GM19351 (cell line): ENCODE results near the gene CHP2.

ENCODE experiments used
- ATAC-seq: cut with Tn5 transposase; IDR thresholded peaks from one replicate; pipeline ENCODE4 v1.9.1; 2021; ENCODE audit warnings: mild to moderate bottlenecking, moderate library complexity; ENCODE audit not compliant: unreplicated experiment

CHP2 gene

DNA sequence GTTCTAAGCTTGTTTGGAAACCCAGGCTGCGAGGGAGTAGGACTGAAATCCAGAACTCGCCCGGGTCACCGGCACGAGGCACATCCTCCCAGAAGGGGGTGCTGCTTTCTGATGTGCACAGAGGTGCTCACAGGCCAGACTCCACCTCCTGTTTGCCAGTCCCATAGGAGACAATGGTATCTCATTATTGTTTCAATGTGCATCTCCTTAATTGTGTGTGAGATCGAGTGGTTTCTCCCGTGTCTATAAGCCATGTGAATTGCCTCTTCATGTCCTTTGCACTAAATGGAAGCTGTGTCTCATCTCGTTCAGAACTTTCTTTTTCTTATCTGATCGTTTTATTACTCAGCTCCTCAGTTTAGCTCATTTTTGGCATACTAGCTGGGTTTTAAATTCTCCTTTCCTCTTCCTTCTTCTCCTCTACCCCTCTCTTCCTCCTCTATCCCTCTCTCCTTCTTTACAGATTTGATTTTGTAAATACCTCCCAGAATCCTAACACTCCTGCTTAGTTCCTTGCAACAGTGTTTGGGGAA is 48.8 kb downstream of the CHP2 start:
- ATAC-seq = peak; percentile 87

DNA sequence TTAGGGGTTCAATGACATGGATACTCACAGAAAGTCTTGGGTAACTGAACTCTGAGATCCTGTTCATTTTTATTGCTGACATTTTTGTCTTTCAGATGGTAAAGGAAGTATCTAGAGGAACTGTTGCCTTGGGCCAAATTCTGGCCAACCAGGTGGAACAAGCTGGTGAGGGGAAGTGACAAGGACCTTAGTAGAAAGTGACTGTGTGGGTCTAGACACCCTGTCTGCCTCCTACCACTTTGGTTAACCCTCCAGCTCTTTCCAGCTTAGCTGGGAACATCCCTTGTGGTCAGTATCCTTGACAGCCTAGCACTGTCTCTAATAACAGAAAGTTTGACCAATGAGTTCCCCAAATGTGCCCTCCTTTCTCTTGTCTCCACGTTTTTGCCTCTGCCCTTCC is 52.2 kb downstream of the CHP2 start:
- ATAC-seq = no peak
